IPS-NIHi7 (cell line): ENCODE measurements around the gene RFX2.
"Not testable (repeated sequence)": the region's sequence is repeated elsewhere in the genome, so short reads cannot be mapped to it uniquely, and the experiment has no call there.

ENCODE experiments used
- DNase-seq: peaks from one replicate; pipeline ENCODE4 v3.0.0; 2012; ENCODE audit warnings: mixed read lengths; ENCODE audit errors: extremely low spot score

The RFX2 gene

DNA sequence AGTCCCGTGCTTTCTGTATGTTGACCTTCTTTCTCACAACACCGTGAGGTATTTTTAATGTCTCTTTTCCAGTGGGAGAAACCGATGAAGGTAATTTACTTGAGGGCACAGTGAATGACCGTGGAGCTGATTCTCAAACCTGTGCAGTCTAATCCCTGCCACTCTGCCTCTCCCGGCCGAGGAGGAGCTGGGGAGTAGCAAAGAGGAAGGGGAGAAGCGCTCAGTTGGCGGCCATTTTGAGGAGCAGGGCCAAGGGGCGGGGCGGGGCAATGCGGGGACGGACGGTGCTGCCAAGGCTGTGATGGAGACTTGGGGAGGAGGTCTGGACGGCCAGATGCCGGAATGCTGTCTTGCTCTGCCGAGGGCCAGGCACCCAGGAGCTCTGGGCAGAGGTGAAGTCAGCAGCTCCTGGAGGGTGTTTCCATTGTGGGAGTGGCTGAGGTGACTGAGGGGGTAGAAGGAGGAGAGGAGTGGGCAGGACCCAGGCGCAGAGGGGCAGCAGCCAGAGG, 120.0 kb downstream of the RFX2 start:
- no peak for DNase-seq

DNA sequence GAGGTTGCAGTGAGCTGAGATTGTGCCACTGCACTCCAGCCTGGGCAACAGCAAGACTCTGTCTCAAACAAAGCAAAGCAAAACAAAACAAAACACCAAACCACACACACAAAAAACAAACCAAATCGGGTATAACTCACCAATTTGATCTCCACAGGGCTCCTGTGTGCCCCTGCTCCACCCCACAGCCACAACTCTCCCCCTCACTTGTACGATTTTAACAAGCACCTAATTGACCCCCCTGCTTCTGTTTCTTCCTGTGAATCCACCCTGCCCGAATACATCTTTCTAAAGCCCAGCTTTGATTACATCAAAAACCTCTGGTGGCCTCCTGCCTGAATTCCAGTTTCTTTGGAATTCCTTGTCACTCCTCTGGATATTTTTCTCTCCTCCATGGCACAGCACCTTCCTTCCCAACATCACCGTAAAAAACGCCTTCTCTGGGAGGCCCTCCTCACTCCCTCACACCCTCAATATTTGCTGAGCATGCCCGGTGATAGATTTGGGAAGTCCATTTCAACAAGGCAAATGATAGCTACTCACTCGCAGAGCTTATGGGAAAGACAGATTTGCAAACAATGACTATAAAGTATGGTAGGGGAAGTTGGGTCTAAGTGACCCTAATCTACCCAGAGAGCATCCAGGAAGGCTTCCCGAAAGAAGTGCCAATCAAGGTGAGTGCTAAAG, 120.8 kb downstream of the RFX2 start:
- no peak for DNase-seq

- no peak for DNase-seq
Measured at GRCh38 chr19:5988517-5989387, 121.5 kb downstream of the RFX2 start.

DNA sequence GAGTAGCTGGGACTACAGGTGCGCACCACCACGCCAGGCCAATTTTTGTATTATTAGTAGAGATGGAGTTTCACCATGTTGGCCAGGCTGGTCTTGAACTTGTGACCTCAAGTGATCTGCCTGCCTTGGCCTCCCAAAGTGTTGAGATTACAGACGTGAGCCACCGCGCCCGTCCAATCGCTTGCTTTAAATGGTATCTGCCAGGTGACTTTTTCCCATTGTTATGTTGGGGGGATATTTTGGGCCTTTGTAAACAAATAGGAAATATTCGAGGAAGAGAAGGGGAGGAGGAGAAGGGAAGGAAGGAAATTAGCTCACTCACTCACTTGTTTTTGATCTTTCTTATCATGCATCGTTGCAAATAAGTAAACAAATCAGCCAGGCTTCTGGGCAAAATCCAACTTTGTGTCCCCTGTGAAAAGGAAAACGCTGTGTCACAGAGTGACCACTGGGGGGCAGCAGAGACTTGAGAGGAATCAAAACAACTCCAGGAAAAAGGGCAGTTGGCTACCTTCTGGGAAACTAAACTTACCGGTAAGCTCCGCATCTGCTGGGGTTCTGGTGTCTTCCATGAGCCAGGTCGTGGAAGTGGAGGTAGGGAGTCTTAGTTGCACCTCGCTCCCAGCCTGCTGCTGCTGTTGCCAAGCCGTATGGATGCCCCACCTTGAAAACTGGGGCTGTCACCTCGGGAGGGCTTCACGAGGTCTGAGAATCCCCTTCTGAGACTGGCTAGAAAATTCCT, 123.1 kb downstream of the RFX2 start:
- DNase-seq, result peak; percentile 79

GRCh38 chr19:5985837-5986236, 124.5 kb downstream of the RFX2 start:
- DNase-seq, result not testable (repeated sequence)

- DNase-seq, result no peak
Measured at GRCh38 chr19:5985098-5985783, 125.1 kb downstream of the RFX2 start.

GRCh38 chr19:5984600-5984999, 125.7 kb downstream of the RFX2 start:
- no peak for DNase-seq

GRCh38 chr19:5983367-5983955, 126.8 kb downstream of the RFX2 start:
- no peak for DNase-seq

DNA sequence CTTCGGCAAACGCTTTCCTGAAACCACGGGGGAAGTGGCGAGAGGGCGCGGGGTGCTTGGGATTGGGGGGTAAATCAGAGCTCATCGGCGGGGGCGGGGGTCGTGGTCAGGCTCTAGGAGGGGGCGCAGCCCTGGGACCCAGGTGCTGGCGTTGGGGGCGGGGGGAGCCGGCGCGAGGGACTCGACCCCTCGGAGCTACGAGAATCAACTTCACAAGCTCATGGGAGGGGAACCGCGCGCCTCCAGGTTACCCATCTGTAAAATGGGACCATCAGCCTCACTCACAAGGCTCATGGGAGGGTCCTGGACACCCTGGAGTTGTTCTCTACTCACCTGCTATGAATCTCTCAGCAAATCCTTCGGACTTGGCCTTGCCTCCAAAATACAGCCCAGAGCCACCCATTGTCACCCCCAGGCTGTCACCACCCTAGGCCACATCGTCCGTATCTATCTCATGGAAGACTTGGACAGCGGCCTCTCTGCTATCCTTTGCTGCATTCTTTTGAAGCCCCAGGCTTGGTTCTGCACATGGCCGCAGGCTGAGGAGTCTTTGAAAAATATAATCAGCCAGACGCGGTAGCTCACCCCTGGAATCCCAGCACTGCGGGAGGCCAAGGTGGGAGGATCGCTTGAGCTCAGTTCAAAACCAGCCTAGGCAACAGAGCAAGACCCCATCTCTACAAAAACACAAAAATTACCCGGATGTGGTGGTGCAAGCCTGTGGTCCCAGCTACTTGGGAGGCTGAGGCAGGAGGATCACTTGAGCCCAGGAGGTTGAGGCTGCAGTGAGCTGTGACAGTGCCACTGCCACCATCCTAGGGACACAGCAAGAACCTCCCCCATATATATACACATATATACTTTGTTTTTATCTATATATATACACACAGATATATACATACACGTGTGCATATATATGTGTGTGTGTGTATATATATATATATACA, 131.4 kb downstream of the RFX2 start:
- DNase-seq, result no peak

DNA sequence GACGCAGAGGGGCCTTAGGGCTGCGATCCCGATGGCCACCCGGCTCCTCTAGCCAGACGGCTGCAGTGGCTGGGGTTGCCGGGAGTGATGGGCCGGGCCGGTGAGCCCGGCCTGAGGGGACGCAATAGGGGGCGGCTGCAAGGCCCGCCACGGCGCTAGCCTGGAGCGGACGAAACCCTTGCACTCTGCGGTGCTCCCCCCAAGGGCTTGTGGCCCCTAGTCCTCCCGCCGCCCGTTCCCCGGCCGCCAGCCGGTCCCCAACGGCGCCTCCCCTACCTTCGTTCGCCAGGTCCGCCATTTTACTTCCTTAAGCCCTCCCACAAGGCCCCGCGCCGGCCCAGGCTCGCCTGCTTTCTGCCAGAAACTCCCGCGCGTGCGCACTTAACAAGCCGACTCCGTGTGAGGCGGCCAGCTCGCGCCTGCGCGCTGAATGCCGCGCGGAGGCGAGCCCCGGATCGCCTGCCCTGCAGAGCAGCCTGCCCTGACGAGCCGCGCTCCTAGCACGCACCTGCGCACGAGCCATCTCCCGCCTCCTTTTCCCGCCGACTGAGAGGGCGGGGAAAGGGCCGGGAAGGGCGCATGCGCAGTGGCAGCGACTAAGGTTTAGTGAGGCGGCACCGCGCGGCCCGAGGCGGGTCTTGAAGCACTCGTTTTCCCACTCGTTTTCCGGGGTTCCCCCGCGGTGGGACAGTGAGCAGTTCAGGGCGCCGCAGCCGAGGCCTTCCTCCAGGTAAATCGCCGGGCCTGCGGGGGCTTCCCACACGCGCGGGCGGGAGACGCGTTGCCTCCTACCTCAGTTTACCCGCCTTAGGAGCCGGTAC, 132.3 kb downstream of the RFX2 start, which contains the start of gene RANBP3:
RANBP3 (minus strand) TSS at position 356 of the 821 bp plus-strand sequence; CDS start at position 298, 58 bp downstream.
- DNase-seq, result peak; percentile 100

- no peak for DNase-seq
Measured at GRCh38 chr19:5977222-5977784, 133.0 kb downstream of the RFX2 start.

DNA sequence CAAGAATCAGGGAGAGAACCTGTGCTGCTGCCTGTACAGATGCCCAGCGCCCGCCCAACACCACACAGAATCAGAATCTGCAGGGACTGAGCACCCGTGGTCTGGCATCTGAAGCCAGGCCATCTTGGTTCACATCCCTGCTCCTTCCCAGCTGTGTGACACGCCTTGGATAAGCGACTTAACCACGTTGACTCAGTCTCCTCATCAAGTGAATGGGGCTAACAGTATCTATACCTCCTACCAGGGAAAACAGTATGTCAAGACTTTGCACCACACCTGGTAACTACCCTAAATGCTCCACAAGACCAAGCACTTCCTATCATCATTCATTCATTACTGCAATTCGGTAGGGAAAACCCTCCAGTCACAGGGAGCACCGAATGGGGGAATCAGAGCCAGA, 133.5 kb downstream of the RFX2 start:
- DNase-seq, result no peak

- no peak for DNase-seq
Measured at GRCh38 chr19:5975388-5975728, 134.9 kb downstream of the RFX2 start.

DNA sequence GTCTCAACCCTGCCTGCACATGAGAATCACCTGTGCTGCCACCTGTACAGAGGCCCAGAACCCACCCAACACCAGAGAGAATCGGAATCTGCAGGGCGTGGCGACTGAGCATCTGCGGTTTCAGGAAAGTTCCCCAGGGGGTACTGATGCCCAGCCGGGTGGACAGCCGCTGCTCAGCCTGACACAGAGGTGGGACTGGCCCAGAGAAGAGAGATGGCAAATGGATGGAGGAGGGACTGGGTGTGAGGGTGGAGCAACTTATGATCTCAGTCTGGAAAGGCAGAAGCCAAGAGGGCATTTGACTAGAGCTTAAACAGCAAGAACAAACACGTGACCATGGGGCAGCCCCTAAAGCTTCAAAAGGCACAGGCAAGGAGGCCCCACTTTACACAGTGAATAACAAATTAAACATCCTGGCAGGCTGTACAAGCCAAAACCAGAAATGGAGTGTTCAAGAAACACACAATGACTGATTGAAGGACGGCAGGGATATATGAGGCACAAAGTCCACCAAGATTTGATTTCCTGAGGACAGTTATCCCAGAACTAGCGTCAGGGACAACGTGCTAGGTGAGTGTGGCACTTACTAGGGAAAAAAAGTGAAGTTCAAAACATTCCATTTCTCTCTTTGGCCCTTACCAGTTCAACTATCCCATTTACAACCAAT, 135.4 kb downstream of the RFX2 start:
- no peak for DNase-seq

GRCh38 chr19:5973867-5974635, 136.2 kb downstream of the RFX2 start:
- no peak for DNase-seq

GRCh38 chr19:5973376-5973775, 136.9 kb downstream of the RFX2 start:
- DNase-seq, result no peak

DNA sequence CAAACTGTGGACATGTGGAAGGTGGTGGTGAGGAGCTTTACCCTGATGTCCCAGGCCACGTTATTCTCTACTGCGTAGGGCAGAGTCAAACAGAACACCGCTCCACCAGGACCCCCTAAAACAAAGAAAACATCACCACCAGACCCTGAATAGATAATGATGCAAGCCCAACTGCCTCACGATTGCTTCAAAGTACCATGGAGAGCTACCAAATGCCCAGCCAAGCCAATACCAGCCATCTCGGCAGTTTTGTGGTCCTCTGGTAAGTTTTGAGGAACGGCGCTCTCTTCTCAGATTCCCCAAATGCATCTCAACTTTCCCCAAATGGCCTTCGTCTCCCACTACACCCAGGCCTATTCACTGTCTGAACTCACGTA, 138.0 kb downstream of the RFX2 start:
- DNase-seq, result no peak
